ENCODE data around the gene NOTCH2NLA. TPM values are rescaled to one million over a fixed set of nuclear protein-coding genes. Genes with fewer than 3 reads are reported as not detected.
"Not testable (repeated sequence)": the region's sequence is repeated elsewhere in the genome, so short reads cannot be mapped to it uniquely, and the experiment has no call there.

Gene NOTCH2NLA
- total RNA-seq, 2 donors from 2014 or later, result 50.8 to 55.5 TPM

DNA sequence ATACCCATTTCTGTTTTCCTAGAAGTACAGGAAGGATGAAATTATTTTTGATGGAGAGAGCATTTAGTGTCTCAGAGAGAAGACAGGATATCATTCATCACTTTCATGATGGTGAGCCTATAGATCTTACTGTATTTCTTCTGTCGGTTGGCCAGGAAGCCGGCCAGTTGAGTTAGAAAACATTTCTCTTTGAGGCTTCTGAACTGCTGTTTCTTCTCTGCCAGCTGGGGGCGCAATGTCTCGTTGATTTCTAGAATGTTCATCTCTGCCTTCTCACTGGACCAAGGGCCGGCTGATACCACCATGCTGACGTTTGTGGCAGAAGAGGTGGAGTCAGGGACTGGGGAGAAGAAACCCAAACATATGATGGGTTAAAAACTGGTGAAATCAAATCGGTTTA lies 84.4 kb downstream of the NOTCH2NLA start, which contains the start of gene NBPF10:
Gene NBPF10 (minus strand): TSS at position 340 of the 400 bp plus-strand sequence. CDS start 35 bp downstream, at position 305.
- H3K27ac ChIP-seq; H3K4me3 ChIP-seq; ATAC-seq; H3K27me3 ChIP-seq; H3K9me3 ChIP-seq; H3K36me3 ChIP-seq (replicated peaks in 1 of 2; ENCODE audit: insufficient read depth in 1 of 2, low read depth in 2 of 2); H3K4me1 ChIP-seq; intact Hi-C loops (cut with DNase I): not testable (repeated sequence)
- 0% methylated on average over 1 of the region's 7 CpGs; no CpG with 5 or more reads in 1 of the 2 donors for WGBS, 2 donors
- DNase-seq, result peak in 1 of 4 donors; percentile 13
- TF ChIP-seq, protein P1, sequence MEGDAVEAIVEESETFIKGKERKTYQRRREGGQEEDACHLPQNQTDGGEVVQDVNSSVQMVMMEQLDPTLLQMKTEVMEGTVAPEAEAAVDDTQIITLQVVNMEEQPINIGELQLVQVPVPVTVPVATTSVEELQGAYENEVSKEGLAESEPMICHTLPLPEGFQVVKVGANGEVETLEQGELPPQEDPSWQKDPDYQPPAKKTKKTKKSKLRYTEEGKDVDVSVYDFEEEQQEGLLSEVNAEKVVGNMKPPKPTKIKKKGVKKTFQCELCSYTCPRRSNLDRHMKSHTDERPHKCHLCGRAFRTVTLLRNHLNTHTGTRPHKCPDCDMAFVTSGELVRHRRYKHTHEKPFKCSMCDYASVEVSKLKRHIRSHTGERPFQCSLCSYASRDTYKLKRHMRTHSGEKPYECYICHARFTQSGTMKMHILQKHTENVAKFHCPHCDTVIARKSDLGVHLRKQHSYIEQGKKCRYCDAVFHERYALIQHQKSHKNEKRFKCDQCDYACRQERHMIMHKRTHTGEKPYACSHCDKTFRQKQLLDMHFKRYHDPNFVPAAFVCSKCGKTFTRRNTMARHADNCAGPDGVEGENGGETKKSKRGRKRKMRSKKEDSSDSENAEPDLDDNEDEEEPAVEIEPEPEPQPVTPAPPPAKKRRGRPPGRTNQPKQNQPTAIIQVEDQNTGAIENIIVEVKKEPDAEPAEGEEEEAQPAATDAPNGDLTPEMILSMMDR (IDR thresholded peaks at IDR 0.05), result peak in 1 of 7 experiments; percentile 26

Other genes starting within 250 kb of the NOTCH2NLA start
- gene TXNIP, start 232.4 kb downstream of the NOTCH2NLA start, total RNA-seq, result 100 to 1,000 TPM; 414 to 820 TPM
- not detected for gene HJV, start 207.3 kb downstream of the NOTCH2NLA start, total RNA-seq
- gene NBPF10, start 84.2 kb downstream of the NOTCH2NLA start, total RNA-seq, result 1 to 10 TPM in 1 of 2 donors, under 1 TPM in 1; 0.33 to 2.6 TPM